GM23338 (cell line): Measurements from ENCODE around the gene MAPKAPK2. TPM values are rescaled to one million over a fixed set of nuclear protein-coding genes. Genes with fewer than 3 reads are reported as not detected.

Experiments used
- EZH2phosphoT487 ChIP-seq: fragments of 200-600 bp; sonication (generic); IDR thresholded peaks from one replicate; pipeline ENCODE4 v1.8.1; 2018; ENCODE audit warnings: antibody characterized with exemption; ENCODE audit not compliant: unreplicated experiment
- polyA plus RNA-seq: library from polyadenylated mRNA; unstranded; fragments of >200 nt; fragmentation: Nextera tagmentation; extraction: Ambion mirVana; gene quantifications from 2 replicates; pipeline ENCODE4 v1.2.1, GENCODE V29; 2016
- small RNA-seq: library from RNA; depleted of rRNA; stranded (forward); fragments of <200 nt; gene quantifications from one replicate; pipeline ENCODE3, GENCODE V24; 2014; ENCODE audit warnings: low replicate concordance
- total RNA-seq: library from RNA; depleted of rRNA; stranded (reverse); fragments of >200 nt; shearing (Covaris generic); gene quantifications from 2 replicates; pipeline ENCODE4 v1.2.3, GENCODE V29; 2014; rRNA removed

The MAPKAPK2 gene
- total and polyA plus RNA-seq, 2 experiments from 2014 or later: 10.1 to 30.4 TPM

- no peak for TF ChIP-seq EZH2phosphoT487
Measured at GRCh38 chr1:206783506-206783905, 98.8 kb downstream of the MAPKAPK2 start (continued).

Small RNAs within 50 kb of the gene (small RNA-seq; reads per million reads assigned to genes)
- not detected for gene RF00019

Other genes with a start within 250 kb of the MAPKAPK2 start
- gene IKBKE, start 214.4 kb upstream of the MAPKAPK2 start, total RNA-seq: 7.1 and 11.1 TPM in 2 replicates
- gene IKBKE, start 214.4 kb upstream of the MAPKAPK2 start, polyA plus RNA-seq: 3.3 and 4.8 TPM in 2 replicates
- gene RASSF5, start 177.4 kb upstream of the MAPKAPK2 start, total RNA-seq: 3.1 and 4.4 TPM in 2 replicates
- gene RASSF5, start 177.4 kb upstream of the MAPKAPK2 start, polyA plus RNA-seq: 0.48 and 0.57 TPM in 2 replicates
- 26.0 and 34.8 TPM in 2 replicates for gene EIF2D, start 72.4 kb upstream of the MAPKAPK2 start, total RNA-seq
- gene EIF2D, start 72.4 kb upstream of the MAPKAPK2 start, polyA plus RNA-seq: 18.7 and 25.1 TPM in 2 replicates
- 8.5 and 9.5 TPM in 2 replicates for gene DYRK3, start 49.4 kb upstream of the MAPKAPK2 start, total RNA-seq
- gene DYRK3, start 49.4 kb upstream of the MAPKAPK2 start, polyA plus RNA-seq: 1.8 and 2.9 TPM in 2 replicates
- gene IL19, start 85.9 kb downstream of the MAPKAPK2 start, total RNA-seq: not detected in 2 replicates
- gene IL19, start 85.9 kb downstream of the MAPKAPK2 start, polyA plus RNA-seq: not detected in 2 replicates
- gene IL10, start 87.6 kb downstream of the MAPKAPK2 start, total RNA-seq: not detected in 2 replicates
- gene IL10, start 87.6 kb downstream of the MAPKAPK2 start, polyA plus RNA-seq: not detected in 2 replicates
- gene IL20, start 180.7 kb downstream of the MAPKAPK2 start, total RNA-seq: not detected in 2 replicates
- not detected in 2 replicates for gene IL20, start 180.7 kb downstream of the MAPKAPK2 start, polyA plus RNA-seq
- not detected in 2 replicates for gene IL24, start 212.5 kb downstream of the MAPKAPK2 start, total RNA-seq
- gene IL24, start 212.5 kb downstream of the MAPKAPK2 start, polyA plus RNA-seq: not detected in 2 replicates
- not detected in 2 replicates for gene FCMR, start 237.0 kb downstream of the MAPKAPK2 start, total RNA-seq
- gene FCMR, start 237.0 kb downstream of the MAPKAPK2 start, polyA plus RNA-seq: 0.43 and 0.84 TPM in 2 replicates